Hematopoietic multipotent progenitor cell treated with erythropoietin and hydrocortisone succinate and interleukin-3 and kit ligand, for 15 days (in vitro differentiated cells): ENCODE measurements around the gene RAB44.

Source experiments
- DNase-seq: peaks from one replicate; pipeline ENCODE4 v3.0.0-alpha.2; 2015; ENCODE audit warnings: low spot score

The RAB44 gene

GRCh38 chr6:36753671-36754405, 56.2 kb downstream of the RAB44 start:
- no peak for DNase-seq

GRCh38 chr6:36754582-36755434, 57.2 kb downstream of the RAB44 start:
- DNase-seq: no peak

- DNase-seq: no peak
These were observed 58.1 kb downstream of the RAB44 start for GRCh38 chr6:36755435-36756348.

- DNase-seq: no peak
These were observed 59.2 kb downstream of the RAB44 start for GRCh38 chr6:36756786-36757185.

- DNase-seq: no peak
These were observed 59.6 kb downstream of the RAB44 start for GRCh38 chr6:36757206-36757605.

GRCh38 chr6:36757943-36758508, 60.4 kb downstream of the RAB44 start:
- DNase-seq: no peak

- DNase-seq: no peak
These were observed 61.0 kb downstream of the RAB44 start for GRCh38 chr6:36758516-36759147.

- peak; percentile 75 for DNase-seq
These were observed 61.6 kb downstream of the RAB44 start for GRCh38 chr6:36759148-36759759.

- no peak for DNase-seq
These were observed 63.2 kb downstream of the RAB44 start for GRCh38 chr6:36760685-36761435.

GRCh38 chr6:36762123-36762522, 64.5 kb downstream of the RAB44 start:
- no peak for DNase-seq

GRCh38 chr6:36765190-36765589, 67.6 kb downstream of the RAB44 start:
- DNase-seq: no peak

GRCh38 chr6:36765594-36766398, 68.2 kb downstream of the RAB44 start:
- DNase-seq: peak; percentile 81

- DNase-seq: no peak
These were observed 68.8 kb downstream of the RAB44 start for GRCh38 chr6:36766399-36766945.

- no peak for DNase-seq
These were observed 71.6 kb downstream of the RAB44 start for GRCh38 chr6:36769183-36769675.

- no peak for DNase-seq
These were observed 72.3 kb downstream of the RAB44 start for GRCh38 chr6:36769676-36770499.

- no peak for DNase-seq
These were observed 73.5 kb downstream of the RAB44 start for GRCh38 chr6:36771145-36771544.

- DNase-seq: no peak
These were observed 74.8 kb downstream of the RAB44 start for GRCh38 chr6:36772397-36772796.

- no peak for DNase-seq
These were observed 76.7 kb downstream of the RAB44 start for GRCh38 chr6:36774331-36774730.
